ENCODE data around the gene CGNL1. TPM values are rescaled to one million over a fixed set of nuclear protein-coding genes. Genes with fewer than 3 reads are reported as not detected.

The CGNL1 gene
- total RNA-seq, 1 donor from 2014 or later, result 11.0 TPM

DNA sequence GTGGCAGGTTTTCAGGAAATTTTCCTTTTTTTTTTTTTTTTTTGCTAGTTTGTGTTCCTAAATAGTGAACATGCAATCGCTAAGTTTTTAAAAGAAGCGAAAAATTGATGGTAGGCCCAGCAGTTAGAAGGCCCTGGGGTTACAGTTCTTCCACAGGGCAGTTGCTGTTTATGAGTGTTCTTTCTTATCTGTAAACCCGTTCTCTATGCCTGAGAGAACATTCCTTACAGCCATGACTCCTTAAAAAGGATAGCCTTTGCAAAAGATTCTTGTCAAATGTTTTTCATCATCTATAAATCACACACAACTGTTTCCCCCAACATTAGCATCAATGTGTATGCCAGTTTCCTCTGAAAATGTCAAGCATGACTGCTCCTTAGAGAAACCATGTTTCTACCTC lies 191.6 kb downstream of the CGNL1 start:
- Histone ChIP-seq H3K27ac (ENCODE audit: low read depth, low read length) (no peak overlapping the region), H2AFZ (ENCODE audit: low read depth, low read length) (no peak overlapping the region), H3K4me2 (ENCODE audit: low read length) (no peak overlapping the region), H3K9me3 (ENCODE audit: insufficient read depth, low read depth, low read length) (no peaks in the 10 kb centered on the region), H3K9ac (ENCODE audit: low read length) (no peak overlapping the region), H3K36me3 (ENCODE audit: insufficient read depth, low read length) (no peaks in the 10 kb centered on the region), H3K4me1 (ENCODE audit: insufficient read depth, low read length) (no peaks in the 10 kb centered on the region), H3K79me2 (ENCODE audit: insufficient read depth, low read length) (no peaks in the 10 kb centered on the region), H3K27me3 (ENCODE audit: insufficient read depth, low read length) (no peaks in the 10 kb centered on the region), H3K4me3 (ENCODE audit: insufficient read depth, low read depth, low read length) (no peak overlapping the region), H4K20me1 (ENCODE audit: insufficient read depth, low read length) (no peaks in the 10 kb centered on the region)
- no peak for DNase-seq (ENCODE audit: low read depth)
- TF ChIP-seq EZH2 (IDR thresholded peaks at IDR 0.05; ENCODE audit: insufficient read depth, low read length), result no peak
- TF ChIP-seq, protein P1, sequence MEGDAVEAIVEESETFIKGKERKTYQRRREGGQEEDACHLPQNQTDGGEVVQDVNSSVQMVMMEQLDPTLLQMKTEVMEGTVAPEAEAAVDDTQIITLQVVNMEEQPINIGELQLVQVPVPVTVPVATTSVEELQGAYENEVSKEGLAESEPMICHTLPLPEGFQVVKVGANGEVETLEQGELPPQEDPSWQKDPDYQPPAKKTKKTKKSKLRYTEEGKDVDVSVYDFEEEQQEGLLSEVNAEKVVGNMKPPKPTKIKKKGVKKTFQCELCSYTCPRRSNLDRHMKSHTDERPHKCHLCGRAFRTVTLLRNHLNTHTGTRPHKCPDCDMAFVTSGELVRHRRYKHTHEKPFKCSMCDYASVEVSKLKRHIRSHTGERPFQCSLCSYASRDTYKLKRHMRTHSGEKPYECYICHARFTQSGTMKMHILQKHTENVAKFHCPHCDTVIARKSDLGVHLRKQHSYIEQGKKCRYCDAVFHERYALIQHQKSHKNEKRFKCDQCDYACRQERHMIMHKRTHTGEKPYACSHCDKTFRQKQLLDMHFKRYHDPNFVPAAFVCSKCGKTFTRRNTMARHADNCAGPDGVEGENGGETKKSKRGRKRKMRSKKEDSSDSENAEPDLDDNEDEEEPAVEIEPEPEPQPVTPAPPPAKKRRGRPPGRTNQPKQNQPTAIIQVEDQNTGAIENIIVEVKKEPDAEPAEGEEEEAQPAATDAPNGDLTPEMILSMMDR (IDR thresholded peaks at IDR 0.05; ENCODE audit: insufficient read depth, low read depth, low read length), result no peak
- H3K4me3 Mint-ChIP-seq (ENCODE audit: unreplicated experiment), result no peak overlapping the region
- H3K36me3 Mint-ChIP-seq (ENCODE audit: low read depth, unreplicated experiment), result no peaks in the 10 kb centered on the region
- H3K27me3 Mint-ChIP-seq (ENCODE audit: low read depth, unreplicated experiment), result peaks cover under 1% of the 10 kb centered on the region
- H3K4me1 Mint-ChIP-seq (ENCODE audit: low read depth, unreplicated experiment), result no peaks in the 10 kb centered on the region
- FAIRE-seq, result no peak
- no peaks in the 10 kb centered on the region for H3K9me3 Mint-ChIP-seq (ENCODE audit: unreplicated experiment)
- H3K27ac Mint-ChIP-seq (ENCODE audit: unreplicated experiment), result no peak overlapping the region

DNA sequence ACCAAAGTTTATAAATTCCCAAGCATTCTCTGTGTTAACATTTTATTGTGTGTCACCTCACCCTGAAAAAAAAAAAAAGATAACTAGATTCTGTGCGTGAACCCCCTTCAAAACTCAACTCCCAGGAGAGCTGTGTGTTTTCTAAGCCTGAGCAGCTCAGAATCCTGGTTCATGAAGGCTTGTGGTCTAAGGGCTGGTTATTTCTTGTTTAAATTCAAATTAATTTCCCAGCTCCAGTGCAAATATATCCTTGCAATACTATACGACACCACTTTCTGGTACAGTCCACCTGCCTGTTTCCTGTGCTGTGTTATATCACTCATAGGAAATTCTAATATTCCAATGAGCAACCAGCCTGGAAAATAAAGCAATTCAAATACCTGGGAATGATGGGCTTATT lies 192.0 kb downstream of the CGNL1 start:
- no peak overlapping the region for H3K27ac Mint-ChIP-seq (ENCODE audit: unreplicated experiment)
- Histone ChIP-seq H4K20me1 (ENCODE audit: insufficient read depth, low read length) (no peaks in the 10 kb centered on the region), H3K9ac (ENCODE audit: low read length) (no peak overlapping the region), H3K9me3 (ENCODE audit: insufficient read depth, low read depth, low read length) (no peaks in the 10 kb centered on the region), H3K4me1 (ENCODE audit: insufficient read depth, low read length) (no peaks in the 10 kb centered on the region), H3K79me2 (ENCODE audit: insufficient read depth, low read length) (no peaks in the 10 kb centered on the region), H3K4me2 (ENCODE audit: low read length) (no peak overlapping the region), H3K36me3 (ENCODE audit: insufficient read depth, low read length) (no peaks in the 10 kb centered on the region), H2AFZ (ENCODE audit: low read depth, low read length) (no peak overlapping the region), H3K27me3 (ENCODE audit: insufficient read depth, low read length) (no peaks in the 10 kb centered on the region), H3K27ac (ENCODE audit: low read depth, low read length) (no peak overlapping the region), H3K4me3 (ENCODE audit: insufficient read depth, low read depth, low read length) (no peak overlapping the region)
- H3K36me3 Mint-ChIP-seq (ENCODE audit: low read depth, unreplicated experiment), result no peaks in the 10 kb centered on the region
- peaks cover 3% of the 10 kb centered on the region for H3K27me3 Mint-ChIP-seq (ENCODE audit: low read depth, unreplicated experiment)
- H3K4me1 Mint-ChIP-seq (ENCODE audit: low read depth, unreplicated experiment), result no peaks in the 10 kb centered on the region
- FAIRE-seq (no peak), DNase-seq (ENCODE audit: low read depth) (no peak)
- H3K9me3 Mint-ChIP-seq (ENCODE audit: unreplicated experiment), result no peaks in the 10 kb centered on the region
- no peak for TF ChIP-seq EZH2 (IDR thresholded peaks at IDR 0.05; ENCODE audit: insufficient read depth, low read length)
- TF ChIP-seq, protein P1 (IDR thresholded peaks at IDR 0.05; ENCODE audit: insufficient read depth, low read depth, low read length), result no peak
- no peak overlapping the region for H3K4me3 Mint-ChIP-seq (ENCODE audit: unreplicated experiment)

DNA sequence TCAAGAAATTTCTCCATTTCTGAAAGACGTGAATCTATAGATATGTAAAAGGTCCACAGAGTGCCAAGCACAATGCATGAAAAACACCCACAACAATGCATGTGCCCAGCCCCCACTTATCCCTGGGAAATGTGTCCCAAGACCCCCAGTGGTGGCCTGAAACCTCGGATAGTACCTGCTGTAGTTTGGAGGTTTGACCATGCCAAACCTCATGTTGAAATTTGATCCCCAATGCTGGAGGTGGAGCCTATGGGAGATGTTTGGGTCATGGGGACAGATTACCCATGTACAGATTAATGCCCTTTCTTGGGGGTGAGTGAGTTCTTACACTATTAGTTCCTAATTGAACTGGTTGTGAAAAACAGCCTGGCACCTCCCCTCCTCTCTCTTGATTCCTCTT lies 194.0 kb downstream of the CGNL1 start:
- no peak overlapping the region for H3K27ac ChIP-seq (ENCODE audit: low read depth, low read length)
- no peaks in the 10 kb centered on the region for H3K4me1 ChIP-seq (ENCODE audit: insufficient read depth, low read length)
- Mint-ChIP-seq H3K36me3 (ENCODE audit: low read depth, unreplicated experiment) (no peaks in the 10 kb centered on the region), H3K27ac (ENCODE audit: unreplicated experiment) (no peak overlapping the region), H3K4me1 (ENCODE audit: low read depth, unreplicated experiment) (no peaks in the 10 kb centered on the region), H3K27me3 (ENCODE audit: low read depth, unreplicated experiment) (peaks cover 3% of the 10 kb centered on the region), H3K4me3 (ENCODE audit: unreplicated experiment) (no peak overlapping the region), H3K9me3 (ENCODE audit: unreplicated experiment) (no peaks in the 10 kb centered on the region)
- H3K27me3 ChIP-seq (ENCODE audit: insufficient read depth, low read length), result no peaks in the 10 kb centered on the region
- no peak for TF ChIP-seq EZH2 (IDR thresholded peaks at IDR 0.05; ENCODE audit: insufficient read depth, low read length)
- TF ChIP-seq, protein P1 (IDR thresholded peaks at IDR 0.05; ENCODE audit: insufficient read depth, low read depth, low read length), result no peak
- H3K9me3 ChIP-seq (ENCODE audit: insufficient read depth, low read depth, low read length), result no peaks in the 10 kb centered on the region
- H4K20me1 ChIP-seq (ENCODE audit: insufficient read depth, low read length), result no peaks in the 10 kb centered on the region
- no peak for FAIRE-seq
- H3K79me2 ChIP-seq (ENCODE audit: insufficient read depth, low read length), result no peaks in the 10 kb centered on the region
- no peak for DNase-seq (ENCODE audit: low read depth)
- H3K4me2 ChIP-seq (ENCODE audit: low read length), result no peak overlapping the region
- H3K9ac ChIP-seq (ENCODE audit: low read length), result no peak overlapping the region
- H3K36me3 ChIP-seq (ENCODE audit: insufficient read depth, low read length), result no peaks in the 10 kb centered on the region
- no peak overlapping the region for H3K4me3 ChIP-seq (ENCODE audit: insufficient read depth, low read depth, low read length)
- H2AFZ ChIP-seq (ENCODE audit: low read depth, low read length), result no peak overlapping the region

All from astrocyte (in vitro differentiated cells and primary cell).